AG10803 (cell line): Measurements from ENCODE around the gene CAMSAP3.

Source experiments
- DNase-seq: peaks from one replicate; pipeline ENCODE4 v3.0.0; 2010; ENCODE audit warnings: low read depth
- H3K4me3 ChIP-seq: 2 replicates; pipeline ENCODE4 v1.5.1; 2011; ENCODE audit warnings: mild to moderate bottlenecking, low read length, control low read depth
- CTCF ChIP-seq: conservative IDR thresholded peaks from 2 replicates; pipeline ENCODE4 v1.5.1; 2011; ENCODE audit warnings: mild to moderate bottlenecking, low read length, control low read depth, inconsistent platforms

The CAMSAP3 gene

GRCh38 chr19:7645656-7646425 is 50.2 kb downstream of the CAMSAP3 start:
- TF ChIP-seq CTCF, result no peak
- no peak for DNase-seq
- H3K4me3 ChIP-seq, result no peak overlapping the region

GRCh38 chr19:7646426-7646700 is 50.7 kb downstream of the CAMSAP3 start:
- TF ChIP-seq CTCF, result no peak
- no peak overlapping the region for H3K4me3 ChIP-seq
- no peak for DNase-seq

- H3K4me3 ChIP-seq, result no peak overlapping the region
- no peak for DNase-seq
- TF ChIP-seq CTCF, result no peak
Measured at GRCh38 chr19:7647156-7647555, 51.5 kb downstream of the CAMSAP3 start.

GRCh38 chr19:7648265-7649014 is 52.8 kb downstream of the CAMSAP3 start:
- no peak for DNase-seq
- TF ChIP-seq CTCF, result no peak
- H3K4me3 ChIP-seq, result no peak overlapping the region

- no peak for DNase-seq
- no peak overlapping the region for H3K4me3 ChIP-seq
- TF ChIP-seq CTCF, result no peak
Measured at GRCh38 chr19:7650148-7650547, 54.5 kb downstream of the CAMSAP3 start.

GRCh38 chr19:7652061-7652641 is 56.5 kb downstream of the CAMSAP3 start:
- peak overlapping the region; percentile 42 for H3K4me3 ChIP-seq
- DNase-seq, result peak; percentile 60
- TF ChIP-seq CTCF, result peak; percentile 91

- H3K4me3 ChIP-seq, result no peak overlapping the region
- DNase-seq, result peak; percentile 47
- no peak for TF ChIP-seq CTCF
Measured at GRCh38 chr19:7654401-7654800, 58.7 kb downstream of the CAMSAP3 start.
